NCI-H146 (cell line): ENCODE results near the gene CBX8.
A peak's percentile ranks its signal among the peaks of the same experiment; 100 is the strongest.

Experiments used
- DNase-seq: peaks from one replicate; lab custom pipeline; 2025; lab: John Stamatoyannopoulos, UW

Gene CBX8

DNA sequence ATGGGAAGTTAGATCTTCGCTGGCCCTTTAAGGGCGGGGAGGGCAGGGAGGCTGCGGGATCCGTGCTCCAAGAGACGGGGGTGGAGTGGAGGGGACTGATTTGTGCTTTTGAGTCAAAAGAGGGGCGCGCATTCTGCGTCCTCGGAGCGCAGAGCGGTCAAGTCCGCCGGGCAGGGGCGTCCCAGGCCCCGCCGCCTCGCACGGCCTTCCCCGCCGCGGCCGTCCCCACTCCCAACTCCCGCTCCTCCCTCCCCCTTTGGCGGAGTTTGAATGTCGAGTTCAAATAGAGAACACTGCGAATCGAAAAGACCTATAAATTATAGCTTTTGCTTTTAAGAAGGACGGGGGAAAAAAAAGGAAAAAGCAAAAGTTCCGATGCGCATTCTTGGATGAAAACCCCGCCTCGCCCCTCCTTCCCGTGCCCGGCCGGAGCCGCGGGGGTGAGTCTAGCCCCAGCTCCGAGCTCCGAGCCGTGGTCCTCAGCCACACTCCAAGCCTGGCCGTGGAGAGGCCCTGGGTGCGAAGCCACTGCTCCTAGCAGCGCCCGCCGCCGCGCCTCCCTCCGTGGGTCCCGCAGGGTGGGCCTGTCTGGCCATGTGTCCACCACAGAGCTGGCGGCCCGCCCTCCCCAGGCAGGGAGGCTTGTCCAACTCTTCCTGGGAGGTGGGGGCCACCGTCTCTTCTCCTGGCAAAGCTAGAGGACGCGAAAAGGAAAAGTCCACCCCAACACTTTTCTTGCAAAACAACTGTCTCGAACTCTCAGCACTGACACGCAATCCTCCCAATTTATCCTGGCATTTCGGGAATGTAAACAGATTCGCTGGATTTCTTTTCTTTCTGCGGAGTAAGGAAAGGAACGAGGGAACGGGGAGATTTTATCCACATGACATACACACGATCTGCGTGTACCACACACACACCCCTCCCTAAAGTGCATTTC, 3.6 kb downstream of the CBX8 start:
- DNase-seq, result no peak

DNA sequence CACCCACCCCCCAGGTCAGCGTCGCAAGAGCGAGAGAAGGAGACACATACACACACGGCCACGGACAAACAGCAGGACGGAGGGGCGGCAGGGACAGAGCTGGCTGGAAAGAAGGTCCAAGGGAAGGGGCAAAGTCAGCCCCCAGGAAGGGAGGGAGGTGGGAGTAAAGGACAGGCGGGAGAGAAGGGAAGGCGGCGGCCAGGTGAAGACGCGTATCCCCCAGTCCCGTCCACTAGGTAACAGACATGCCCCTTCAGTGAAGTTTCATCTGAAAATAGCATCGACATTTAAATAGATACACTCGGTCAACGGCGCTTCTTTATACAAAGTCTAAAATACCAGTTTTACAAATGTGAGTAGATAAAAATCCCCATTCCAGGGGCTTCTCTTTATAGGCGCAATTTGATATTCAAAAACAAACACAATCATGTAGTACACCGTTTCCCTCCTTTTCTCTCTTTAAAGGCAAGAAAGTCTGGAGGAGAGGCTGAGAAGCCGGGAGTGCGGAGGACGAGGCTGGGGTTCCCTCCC, 4.5 kb downstream of the CBX8 start:
- no peak for DNase-seq

DNA sequence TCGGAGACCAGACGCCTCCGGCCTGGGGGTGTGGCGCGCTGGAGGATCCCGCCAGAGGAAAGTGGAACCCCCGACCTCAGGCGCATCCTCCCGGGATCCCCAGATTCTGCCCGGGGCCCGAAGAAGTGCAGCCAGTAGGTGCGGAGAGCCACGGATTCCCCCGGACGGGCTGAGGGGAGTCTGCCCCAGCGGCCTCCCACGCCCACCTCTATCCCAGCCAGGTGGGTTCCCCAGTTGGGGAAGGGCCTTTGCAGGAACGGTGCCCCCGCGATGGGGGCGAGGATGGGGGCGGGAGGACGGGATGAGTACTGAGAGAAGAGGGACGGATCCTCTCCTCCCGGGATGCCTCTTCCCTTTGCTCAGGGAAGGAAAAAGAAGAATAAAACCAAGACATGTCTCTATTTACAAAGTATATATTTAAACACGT, 5.1 kb downstream of the CBX8 start:
- no peak for DNase-seq

DNA sequence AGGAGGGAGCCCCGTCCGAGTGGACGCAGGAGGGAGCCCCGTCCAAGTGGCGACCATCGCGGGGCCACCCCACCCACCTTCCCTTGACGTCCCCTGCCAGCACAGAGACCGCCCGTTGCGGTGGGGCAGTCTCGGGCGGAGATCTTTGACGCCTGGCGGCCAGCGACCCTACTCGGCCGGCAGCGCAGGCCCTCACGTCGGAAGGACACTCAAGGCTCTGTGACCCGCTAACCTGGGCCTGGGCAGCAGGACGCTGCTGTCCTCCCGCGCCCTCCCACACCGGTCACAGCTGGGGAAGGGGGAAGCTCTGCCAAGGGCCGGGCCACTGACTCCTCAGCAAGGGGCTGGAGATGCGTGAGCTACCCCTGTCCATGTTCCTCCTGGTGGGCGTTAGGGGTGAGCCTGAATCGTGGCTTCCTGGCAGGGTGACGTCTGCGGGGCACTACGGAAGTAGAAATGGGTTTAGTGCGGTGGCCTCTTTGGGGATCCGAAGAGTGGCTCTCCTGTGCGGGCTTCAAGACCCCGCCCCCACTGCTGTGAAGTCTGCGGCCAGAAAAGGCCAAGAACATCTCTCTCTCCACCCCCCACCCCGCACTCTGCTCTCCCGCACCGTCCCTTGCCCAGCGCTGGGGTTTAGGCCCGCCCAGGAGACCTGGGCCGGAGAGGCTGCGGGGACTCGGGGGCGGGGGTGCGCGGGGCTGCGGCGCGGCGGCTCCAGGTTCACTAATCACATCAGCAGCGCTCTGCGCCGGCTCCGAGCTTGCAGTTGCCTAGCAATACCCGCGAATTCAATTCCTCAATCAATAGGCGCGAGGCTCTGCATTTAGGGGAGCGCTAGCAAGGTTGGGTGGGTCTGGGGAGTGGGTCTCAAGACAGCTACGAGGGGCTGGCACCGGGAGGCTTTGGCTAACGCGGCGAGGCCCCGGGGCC, 5.8 kb downstream of the CBX8 start:
- no peak for DNase-seq

DNA sequence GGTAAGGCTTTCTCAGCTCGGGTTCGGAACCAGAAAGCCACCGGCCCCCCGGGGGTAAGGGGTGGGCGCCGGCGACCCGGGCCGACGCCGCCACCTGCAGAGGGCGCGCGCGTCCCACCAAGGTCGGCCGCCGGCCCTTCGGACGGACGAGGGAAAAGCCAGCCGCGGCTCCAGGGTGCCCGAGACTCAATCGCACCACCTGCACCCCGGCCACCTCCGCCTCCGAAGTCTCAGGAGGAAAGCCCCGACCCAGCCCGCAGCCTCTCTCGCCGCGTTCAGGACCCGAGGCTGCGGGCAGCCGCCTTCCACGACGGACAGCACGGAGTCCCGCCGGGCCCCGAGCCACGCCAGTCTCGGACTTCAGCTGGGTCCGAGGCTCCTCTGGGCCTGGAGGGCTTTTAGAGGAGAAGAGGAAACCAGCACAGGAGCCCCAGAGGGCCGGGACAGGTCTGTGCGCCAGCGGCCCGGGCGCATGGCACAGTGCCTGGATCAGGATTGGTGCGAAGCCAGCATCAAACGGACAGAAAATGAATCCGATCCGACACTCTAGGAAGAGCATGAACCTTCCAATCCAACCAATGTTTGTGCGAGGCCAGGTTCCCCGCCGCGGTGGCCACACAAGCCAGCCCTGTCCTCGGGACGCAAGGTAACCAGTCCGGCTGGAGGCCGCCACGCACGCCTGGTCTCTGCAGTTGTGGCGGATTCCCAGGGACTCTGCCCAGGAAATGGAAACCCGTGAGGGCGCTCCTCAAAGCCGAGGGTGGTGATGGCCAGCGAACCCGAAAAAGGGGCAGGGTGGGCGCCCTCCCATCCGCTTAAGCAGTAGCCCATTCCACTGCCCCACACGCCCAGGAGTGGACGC, 6.7 kb downstream of the CBX8 start:
- DNase-seq, result peak; percentile 69

DNA sequence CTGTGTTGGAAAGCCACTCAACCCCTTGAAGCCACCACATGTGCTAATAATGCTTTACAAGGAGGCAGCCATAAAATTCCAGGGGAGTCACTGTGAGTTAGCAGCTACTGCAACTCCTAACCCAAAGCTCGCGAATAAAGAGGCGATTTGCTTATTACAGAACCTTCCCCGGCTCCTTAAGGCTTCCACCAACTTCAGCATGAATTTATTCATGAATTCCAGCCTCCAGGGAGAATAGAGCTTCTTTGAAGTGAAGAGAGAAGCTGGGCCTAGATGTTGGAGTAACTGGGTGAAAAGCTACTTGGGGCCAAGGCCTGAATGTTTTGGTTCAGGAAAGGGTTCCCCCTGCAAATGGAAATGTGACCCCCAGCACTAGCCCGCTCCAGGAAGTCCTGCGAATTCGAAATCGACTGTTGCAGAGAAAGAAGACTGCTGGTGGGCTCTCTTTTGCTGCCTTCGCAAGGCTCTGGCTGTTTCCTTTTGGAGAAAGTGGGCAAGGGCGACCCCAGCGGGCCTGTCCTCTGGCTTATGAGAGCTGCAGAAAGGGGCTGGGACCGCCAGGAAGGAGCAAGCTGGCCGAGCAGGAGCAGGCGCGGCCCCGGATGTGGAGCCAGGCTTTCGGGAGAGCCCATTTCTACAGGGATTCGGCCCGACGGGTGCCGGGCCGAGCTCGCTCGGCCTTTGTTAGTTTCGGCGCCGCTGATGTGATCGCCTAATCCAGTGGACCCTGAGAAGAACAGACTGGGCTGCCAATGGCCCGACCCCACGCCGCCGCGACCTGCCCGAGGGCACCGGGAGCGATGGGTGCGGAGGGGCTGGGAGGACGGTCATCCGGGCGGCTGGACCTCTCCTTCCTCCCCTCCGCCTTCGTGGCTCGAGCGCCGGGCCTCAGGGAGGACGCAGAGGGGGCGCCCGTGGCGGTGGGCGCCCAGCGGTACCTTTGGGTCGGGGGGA, 7.6 kb downstream of the CBX8 start:
- no peak for DNase-seq

DNA sequence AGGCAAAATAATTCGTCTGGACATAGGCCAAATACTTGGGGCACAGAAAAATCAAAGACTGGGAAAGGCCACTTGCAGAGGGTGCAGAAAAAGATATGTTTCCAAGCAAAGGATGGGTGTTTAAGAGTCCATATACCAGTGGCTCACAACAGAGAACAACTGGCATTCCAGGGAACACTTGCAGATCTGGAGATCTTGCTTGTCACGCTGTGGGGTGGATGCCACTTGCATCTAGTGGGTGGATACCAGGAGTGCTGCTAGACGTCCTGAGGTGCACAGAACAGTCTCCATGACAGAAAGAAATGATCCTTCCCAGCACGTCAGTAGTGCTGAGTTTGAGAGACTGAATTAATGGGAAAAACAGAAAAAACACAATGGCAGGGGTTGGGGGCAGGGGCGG, 8.4 kb downstream of the CBX8 start:
- no peak for DNase-seq

DNA sequence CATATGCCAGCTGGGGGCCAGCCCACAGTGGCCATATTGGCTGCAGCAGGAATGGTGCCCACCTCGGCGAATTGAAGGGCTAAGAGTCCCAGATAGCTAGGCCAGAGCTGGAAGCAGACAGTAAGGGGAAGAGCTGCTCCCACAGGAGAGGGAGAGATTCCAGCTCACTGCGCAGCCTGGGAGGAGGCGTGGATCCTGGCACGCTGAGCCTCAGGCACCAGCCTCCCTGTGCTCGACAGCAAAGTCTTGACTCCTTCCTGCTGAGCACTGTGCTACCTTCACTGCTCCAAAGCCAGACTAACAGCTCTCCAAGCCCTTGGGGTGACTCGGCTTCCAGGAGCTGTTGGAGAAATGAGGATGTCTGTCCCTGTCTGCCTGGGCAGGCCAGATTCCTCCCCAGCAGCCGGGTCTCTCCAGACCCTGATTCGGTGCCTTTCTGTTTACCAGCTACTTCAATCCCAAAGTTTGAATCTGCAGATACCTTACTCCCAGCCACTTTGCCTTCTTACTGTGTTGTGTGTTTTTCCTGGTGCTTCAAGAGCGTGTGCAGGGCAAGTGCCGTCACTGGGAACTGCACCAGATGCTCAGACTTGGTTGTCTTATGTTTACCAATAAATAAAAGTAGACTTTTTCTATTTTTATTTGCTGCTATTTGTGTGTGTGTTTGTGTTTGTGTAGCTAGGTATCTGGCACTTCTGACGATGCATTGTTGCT, 9.8 kb downstream of the CBX8 start:
- no peak for DNase-seq

DNA sequence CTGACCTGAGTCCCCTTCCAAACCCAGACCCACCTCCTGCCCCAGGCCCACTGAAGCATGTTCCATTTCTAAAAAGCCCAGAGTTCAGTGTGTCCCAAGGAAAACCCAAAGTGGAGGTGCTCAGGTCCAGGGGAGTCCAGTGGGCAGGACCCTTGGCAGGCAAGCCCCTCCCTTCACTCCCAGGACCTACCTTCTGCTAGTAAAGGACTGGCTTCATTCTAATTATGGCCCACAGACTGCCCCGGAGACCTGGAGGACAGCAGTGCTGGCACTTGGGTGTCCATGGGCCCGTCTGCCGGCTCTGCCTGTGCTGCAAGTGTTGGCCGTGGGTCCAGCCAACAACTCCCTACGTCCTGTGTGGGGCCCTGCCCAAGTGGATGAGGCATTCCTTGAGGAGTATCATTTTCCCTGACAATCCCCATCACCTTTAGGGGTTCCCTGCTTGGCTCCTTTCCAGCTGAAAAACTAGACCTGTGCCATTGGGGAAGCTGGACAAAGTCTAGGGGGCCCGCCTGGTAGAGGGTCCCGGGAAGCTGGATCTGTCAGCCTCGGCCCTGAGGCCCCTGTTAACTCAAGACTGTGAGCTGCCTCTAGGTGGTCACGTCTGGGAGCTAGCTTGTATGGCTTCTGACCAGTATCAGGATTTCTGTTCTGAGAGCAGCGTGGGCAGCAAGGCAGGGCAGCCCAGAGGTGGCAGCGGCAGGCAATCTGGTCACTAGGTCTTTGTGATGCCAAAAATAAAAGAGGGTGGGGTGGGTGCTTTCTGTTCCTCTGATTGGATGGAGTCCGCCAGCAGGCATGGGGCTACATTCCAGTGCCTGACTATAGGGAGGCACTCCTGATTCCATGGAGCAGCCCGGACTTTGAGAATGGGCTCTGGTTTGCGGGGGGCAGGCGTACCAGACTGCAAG, 10.7 kb downstream of the CBX8 start:
- no peak for DNase-seq

DNA sequence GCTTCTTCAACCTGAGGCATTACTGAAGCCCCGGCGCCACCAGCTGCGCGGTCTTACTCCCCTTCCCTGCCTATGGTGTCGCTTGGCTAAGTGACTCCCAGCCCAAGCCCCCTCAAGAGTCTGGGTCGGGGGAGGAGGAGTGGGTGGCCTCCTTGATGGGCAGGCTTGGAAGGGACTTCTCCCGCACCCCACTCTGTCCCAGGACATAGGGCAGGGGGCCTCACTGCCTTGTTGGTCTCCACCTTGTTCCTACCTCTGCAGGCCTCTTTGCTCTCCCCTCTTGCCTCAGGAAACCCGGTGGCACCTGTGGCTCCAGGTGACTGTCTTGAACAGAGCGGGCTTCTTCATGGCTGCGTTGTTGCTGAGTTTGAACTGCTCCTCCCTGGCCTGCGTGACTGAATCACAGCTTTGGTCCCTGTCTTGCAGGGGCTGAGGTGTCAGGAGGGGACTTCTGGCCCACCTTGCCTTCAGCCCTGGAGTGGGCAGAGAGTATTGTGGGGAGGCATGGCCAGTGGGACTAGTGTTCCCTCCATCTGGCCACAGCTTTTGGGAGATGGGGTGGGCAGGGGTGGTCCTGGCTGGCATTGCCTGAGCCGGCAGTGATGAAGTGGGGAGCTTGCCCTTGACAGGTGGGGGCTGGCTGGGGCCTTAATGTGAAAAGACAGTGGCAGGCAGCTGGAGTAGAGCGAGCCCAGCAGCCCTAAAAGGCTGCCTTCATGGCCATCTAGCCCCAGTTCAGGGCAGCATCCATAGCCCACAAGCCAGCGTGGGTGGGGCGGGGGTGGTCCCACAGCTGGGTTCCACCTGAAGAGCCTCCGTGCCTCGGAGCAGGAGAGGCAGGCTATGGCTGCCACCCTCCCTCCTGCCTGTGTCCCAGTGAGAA, 11.6 kb downstream of the CBX8 start:
- DNase-seq, result no peak

DNA sequence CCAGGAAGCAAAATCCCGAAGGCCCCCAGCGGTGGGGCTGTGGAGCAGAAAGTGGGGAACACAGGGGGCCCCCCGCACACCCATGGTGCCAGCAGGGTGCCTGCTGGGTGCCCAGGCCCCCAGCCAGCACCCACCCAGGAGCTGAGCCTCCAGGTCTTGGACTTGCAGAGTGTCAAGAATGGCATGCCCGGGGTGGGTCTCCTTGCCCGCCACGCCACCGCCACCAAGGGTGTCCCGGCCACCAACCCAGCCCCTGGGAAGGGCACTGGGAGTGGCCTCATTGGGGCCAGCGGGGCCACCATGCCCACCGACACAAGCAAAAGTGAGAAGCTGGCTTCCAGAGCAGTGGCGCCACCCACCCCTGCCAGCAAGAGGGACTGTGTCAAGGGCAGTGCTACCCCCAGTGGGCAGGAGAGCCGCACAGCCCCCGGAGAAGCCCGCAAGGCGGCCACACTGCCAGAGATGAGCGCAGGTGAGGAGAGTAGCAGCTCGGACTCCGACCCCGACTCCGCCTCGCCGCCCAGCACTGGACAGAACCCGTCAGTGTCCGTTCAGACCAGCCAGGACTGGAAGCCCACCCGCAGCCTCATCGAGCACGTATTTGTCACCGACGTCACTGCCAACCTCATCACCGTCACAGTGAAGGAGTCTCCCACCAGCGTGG, 12.4 kb downstream of the CBX8 start:
- DNase-seq, result no peak

DNA sequence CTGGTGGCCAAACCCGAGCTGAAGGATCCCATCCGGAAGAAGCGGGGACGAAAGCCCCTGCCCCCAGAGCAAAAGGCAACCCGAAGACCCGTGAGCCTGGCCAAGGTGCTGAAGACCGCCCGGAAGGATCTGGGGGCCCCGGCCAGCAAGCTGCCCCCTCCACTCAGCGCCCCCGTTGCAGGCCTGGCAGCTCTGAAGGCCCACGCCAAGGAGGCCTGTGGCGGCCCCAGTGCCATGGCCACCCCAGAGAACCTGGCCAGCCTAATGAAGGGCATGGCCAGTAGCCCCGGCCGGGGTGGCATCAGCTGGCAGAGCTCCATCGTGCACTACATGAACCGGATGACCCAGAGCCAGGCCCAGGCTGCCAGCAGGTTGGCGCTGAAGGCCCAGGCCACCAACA, 13.0 kb downstream of the CBX8 start:
- no peak for DNase-seq

DNA sequence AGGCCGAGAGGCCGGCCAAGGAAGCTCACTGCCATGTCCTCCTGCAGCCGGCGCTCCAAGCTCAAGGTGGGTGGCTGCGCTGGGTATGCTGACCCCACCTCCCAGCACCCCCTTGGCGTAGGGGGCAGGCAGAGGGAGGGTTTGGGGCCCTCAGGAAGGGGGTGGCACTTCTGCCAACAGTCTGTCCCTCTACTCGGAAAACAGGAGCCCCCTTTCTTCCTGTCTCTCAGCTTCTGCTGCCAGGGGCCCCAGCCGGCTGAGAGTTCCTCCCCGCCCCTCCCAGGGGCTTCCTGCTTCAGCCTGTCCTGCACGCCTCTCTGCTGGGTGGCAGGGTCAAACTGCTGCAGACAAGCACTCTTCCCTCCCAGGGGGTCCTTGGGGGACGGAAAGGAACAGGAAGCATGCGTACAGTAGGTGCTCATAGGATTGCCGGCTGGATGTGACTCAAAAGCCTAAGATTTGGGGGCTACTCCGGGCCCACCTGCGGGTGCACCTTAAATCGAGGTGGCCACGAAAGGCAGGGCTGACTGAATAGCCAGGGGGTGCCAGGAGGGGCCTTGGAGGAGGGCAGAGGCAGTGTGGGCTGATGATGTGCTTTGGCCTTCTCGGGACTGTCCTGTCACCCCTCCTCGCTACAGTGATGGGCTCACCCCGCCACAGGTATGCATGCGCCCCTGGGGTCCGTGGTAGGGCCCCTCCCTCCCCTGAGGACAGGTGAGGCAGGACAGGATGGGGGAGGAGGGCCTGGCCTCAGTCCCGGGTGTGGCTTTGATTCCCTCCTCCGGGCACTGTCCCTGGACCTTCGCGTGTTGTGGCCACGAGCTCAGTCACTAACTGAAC, 14.9 kb downstream of the CBX8 start:
- DNase-seq, result no peak

DNA sequence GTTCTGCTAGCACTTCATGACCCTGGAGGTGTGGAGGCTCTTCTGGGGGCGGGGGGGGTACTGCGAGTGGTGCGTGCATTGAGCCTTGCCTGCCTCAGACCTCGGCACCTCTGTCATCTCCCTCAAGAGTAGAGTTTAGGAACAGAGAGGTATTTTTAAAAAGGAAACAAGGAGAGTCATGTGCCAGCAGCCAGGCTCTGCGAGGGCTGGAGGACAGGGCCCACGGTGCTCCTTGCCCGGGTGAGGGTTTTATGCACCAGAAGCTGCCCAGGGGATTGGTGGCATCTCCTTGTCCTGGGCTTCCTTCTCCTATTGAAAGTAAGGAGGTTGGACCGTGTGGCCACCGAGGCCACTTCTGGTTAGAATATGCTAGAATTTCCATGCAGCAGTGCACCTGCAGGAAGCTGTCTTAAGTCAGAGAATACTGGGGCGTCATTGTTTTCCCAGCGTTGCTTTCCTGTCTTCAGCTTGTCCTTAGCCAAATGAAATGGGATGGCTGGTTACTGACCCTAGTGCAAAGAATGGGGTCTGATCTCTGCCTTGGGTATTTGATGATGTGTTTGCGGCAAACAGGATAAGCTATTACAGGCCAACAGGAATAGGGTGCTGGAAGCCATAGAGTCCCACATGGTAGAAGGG, 15.7 kb downstream of the CBX8 start:
- DNase-seq, result no peak

DNA sequence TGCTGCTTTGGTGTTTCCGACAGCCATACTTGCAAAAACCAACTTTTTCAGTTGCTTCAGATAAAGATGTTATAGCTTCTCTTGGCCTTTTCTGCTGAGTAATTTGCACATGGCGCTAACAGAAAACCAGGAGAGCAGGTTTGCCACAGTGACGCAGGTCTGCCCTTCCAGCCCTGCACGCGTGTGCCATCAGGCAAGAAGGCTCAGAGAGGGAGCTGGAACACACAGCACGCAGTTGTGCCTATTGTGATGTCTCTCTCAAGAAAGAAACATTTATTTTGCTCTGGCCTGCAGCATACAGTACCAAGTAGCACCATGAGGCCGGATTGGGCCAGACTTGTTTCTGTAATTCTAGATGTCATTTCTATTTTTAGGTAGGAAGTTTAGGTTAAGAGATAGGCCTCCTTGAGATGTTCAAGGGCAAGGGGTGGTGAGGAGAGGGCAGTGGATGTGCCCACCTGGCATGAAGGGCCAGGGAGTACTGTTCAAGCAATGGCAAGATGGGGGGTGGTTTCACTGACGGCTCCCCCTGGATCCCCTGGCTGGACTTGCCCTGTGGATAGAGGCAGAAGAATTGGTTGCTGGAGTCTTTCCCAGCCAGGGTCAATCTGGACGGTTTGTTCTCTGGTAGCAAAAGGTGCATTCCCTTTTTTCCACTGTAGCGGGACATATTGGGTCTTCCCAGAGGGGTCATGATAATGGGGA, 17.1 kb downstream of the CBX8 start:
- DNase-seq, result no peak
